SIG-M5 treated with dmso at 0.1 percent for 504 hours (cell line): ENCODE measurements around the gene ATP2A3.

Source experiments
- DNase-seq: peaks from one replicate; lab custom pipeline; 2025; ENCODE audit not compliant: unreplicated experiment; lab: John Stamatoyannopoulos, UW

ATP2A3 gene

GRCh38 chr17:3929181-3929580 is 35.1 kb downstream of the ATP2A3 start:
- DNase-seq = no peak

GRCh38 chr17:3928406-3928805 is 35.8 kb downstream of the ATP2A3 start:
- no peak for DNase-seq

- no peak for DNase-seq
Observed at GRCh38 chr17:3927628-3928340, 36.5 kb downstream of the ATP2A3 start.

GRCh38 chr17:3926860-3927627 is 37.2 kb downstream of the ATP2A3 start:
- no peak for DNase-seq

- no peak for DNase-seq
Observed at GRCh38 chr17:3925684-3926485, 38.4 kb downstream of the ATP2A3 start.

- no peak for DNase-seq
Observed at GRCh38 chr17:3924512-3925350, 39.5 kb downstream of the ATP2A3 start.

GRCh38 chr17:3923466-3924190 is 40.6 kb downstream of the ATP2A3 start:
- DNase-seq = no peak

- no peak for DNase-seq
Observed at GRCh38 chr17:3922765-3923164, 41.5 kb downstream of the ATP2A3 start.

- DNase-seq = no peak
Observed at GRCh38 chr17:3921502-3922319, 42.5 kb downstream of the ATP2A3 start.

- DNase-seq = no peak
Observed at GRCh38 chr17:3921006-3921405, 43.2 kb downstream of the ATP2A3 start.

- no peak for DNase-seq
Observed at GRCh38 chr17:3919123-3919624, 45.1 kb downstream of the ATP2A3 start.

- DNase-seq = no peak
Observed at GRCh38 chr17:3918372-3919122, 45.7 kb downstream of the ATP2A3 start.

- peak; percentile 77 for DNase-seq
Observed at GRCh38 chr17:3917391-3917931, 46.8 kb downstream of the ATP2A3 start.

GRCh38 chr17:3916825-3917224 is 47.4 kb downstream of the ATP2A3 start:
- DNase-seq = peak; percentile 72

- peak; percentile 91 for DNase-seq
Observed at GRCh38 chr17:3915995-3916696, 48.1 kb downstream of the ATP2A3 start, which contains the start of gene P2RX1. TSS of gene P2RX1 (minus strand) at chr17:3916465. CDS start at chr17:3916225, 240 bp downstream.

- no peak for DNase-seq
Observed at GRCh38 chr17:3915581-3915994, 48.6 kb downstream of the ATP2A3 start.

- DNase-seq = peak; percentile 77
Observed at GRCh38 chr17:3914312-3914670, 49.9 kb downstream of the ATP2A3 start.
